ENCODE data around the gene KDM8.
A peak's percentile ranks its signal among the peaks of the same experiment; 100 is the strongest.

KDM8 gene

GRCh38 chr16:27203507-27204311 lies at the start of gene KDM8:
Gene KDM8, plus strand, starts transcription at chr16:27203526. Its CDS starts 6,598 bp downstream, at chr16:27210124.
- peak; percentile 100 for DNase-seq

GRCh38 chr16:27154705-27155521 lies 48.4 kb upstream of the KDM8 start:
- peak; percentile 85 for DNase-seq

DNA sequence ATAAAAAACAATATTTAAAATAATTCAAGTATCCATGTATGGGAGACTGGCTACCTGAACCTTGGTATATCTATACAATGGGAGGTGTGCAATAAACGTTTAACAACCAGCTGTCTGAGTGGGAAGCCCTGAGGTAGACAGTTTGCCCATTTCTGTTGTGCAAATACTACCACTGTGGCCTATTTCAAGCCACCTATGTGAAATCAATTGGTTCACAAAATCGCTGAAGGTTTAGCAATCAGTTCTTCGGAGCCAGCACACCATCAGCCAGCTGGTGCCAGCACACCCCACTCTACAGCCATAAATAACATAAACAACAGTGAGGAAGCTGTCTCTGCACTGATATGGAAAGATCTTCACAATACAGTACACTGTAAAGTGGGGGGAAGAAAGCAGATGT lies 46.7 kb upstream of the KDM8 start:
- no peak for DNase-seq

DNA sequence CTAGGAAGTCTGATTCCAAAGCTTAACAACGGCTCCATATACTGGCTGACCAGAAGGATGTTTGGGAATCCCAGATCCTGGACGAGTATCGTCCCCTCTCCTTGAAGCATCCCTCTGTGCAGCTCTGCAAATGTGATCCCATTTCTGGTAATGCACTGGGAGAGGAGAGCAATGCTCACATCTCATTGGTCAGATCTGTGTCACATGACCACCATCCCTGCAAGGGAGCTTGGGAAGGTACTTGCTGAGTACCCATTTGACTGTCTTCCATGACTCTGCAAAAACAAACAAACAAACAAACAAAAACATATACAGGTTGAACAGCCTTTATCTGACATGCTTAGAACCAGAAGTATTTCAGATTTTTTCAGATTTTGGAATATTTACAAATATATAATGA lies 41.9 kb upstream of the KDM8 start:
- no peak for DNase-seq

DNA sequence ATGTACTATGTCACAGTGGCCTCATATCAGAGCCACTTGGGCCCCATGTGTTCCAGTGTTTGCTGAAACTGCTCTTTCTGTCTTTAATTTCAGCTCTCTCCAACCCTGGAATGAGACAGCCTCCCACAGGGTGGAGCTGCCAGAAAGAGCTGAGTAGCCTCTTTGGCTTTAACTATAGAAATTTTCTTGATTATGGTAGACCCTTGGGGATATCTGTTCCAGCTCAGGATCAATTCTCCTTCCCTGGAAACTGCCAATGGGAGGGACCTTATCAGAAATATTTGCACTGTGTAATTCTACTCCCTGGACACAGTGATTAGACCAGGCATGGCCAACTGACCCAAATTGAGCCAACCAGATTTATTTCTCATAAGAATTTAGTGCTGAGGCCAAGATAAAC lies 39.0 kb upstream of the KDM8 start:
- no peak for DNase-seq

- DNase-seq, result no peak
Measured at GRCh38 chr16:27165576-27165975, 37.8 kb upstream of the KDM8 start.

DNA sequence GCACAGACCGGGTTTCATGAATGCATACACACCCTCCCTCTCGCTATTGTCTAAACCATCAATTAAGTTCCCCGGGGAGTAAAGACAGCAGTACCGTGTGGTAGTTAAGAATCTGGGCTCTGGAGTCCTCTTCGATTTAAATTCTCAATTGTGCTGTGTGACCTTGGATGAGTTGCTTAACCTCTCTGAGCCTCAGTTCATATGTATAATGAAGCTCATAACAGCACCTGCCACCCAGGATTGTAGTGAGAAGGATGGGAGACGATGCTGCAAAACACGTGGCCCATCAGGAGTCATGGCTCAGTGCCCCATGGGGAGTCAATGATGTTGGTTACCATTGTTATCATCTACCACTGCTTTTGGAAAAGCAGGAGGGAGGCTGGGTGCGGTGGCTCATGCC lies 34.5 kb upstream of the KDM8 start:
- DNase-seq, result no peak

DNA sequence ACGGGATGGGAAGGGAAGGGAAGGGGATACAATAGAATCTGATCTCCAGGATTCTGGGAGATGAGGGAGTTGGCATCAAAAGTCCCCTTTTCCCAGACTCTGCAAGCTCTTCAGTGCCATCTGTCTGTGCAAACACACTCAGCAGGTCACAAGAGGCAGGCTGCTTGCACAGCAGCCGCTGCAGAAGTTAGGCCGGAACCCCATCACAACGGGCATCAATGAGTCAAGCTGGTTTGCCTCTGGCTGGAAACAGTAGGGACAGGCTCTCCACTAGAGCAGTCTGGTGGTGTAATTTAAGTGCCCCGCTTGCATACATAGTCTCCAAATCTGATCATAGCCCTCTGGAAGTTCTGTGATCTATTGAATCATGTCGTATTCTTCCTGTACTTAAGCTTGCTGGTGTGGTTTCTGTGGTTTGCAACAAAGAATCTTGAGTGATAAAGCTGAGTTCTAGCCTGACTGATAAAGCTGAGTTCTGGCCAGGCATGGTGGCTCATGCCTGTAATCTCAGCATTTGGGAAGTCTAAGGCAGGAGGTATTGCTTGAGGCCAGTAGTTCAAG lies 33.7 kb upstream of the KDM8 start:
- peak; percentile 85 for DNase-seq

GRCh38 chr16:27171584-27171983 lies 31.7 kb upstream of the KDM8 start:
- DNase-seq, result no peak

GRCh38 chr16:27174007-27174406 lies 29.3 kb upstream of the KDM8 start:
- DNase-seq, result peak; percentile 66

GRCh38 chr16:27174798-27175197 lies 28.5 kb upstream of the KDM8 start:
- DNase-seq, result no peak

DNA sequence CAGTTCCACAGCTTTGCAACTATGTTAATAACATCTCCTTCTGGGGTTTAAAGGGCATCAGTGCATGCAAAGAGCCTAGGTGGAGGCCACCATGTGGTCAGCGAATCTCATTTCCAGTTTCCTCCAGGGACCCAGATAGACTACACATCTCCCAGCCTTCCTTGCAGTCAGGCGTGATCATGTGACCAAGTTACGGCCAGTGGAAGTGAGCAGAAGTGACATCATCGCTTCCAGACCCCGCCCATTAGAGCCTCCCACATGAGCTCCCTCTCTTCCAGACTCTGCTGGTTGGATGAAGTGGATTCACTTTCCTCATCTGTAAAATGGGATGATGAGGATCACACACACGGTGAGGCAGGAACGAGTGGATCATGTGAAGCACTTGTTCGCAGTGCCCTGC lies 27.4 kb upstream of the KDM8 start:
- DNase-seq, result peak; percentile 28

DNA sequence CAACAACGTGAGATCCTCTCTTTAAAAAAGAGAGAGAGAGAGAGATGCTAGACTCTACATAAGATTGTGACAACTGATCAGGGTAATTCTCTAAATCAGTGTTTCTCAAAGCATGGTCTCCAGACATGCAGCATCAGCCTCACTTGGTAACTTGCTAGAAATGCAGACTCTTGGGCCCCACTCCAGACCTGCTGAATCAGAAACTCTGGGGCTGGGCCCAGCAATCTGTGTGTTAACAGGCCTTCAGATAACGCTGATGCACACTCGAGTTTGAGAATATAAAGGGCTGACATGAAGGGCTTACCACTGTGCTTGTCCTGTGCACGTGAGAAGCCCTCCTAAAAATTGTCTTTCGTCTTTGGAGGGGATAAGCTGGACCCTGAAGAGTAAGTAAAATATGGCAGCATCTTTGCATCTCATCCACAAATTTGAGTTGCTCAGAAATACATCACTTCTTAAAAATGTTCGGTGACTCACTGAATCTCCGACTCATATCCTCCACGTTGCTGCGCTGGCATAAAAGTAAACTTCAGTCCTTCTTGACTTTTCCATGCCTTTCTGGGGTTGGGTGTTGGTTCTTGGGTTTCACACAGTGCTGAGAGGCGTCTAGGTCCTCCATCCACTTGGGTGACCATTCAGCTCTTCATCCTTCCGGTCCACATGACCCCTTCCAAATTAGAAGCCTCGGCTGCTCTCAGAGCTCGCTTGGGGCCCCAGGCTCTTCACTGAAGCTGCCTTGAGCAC lies 26.1 kb upstream of the KDM8 start:
- peak; percentile 68 for DNase-seq

DNA sequence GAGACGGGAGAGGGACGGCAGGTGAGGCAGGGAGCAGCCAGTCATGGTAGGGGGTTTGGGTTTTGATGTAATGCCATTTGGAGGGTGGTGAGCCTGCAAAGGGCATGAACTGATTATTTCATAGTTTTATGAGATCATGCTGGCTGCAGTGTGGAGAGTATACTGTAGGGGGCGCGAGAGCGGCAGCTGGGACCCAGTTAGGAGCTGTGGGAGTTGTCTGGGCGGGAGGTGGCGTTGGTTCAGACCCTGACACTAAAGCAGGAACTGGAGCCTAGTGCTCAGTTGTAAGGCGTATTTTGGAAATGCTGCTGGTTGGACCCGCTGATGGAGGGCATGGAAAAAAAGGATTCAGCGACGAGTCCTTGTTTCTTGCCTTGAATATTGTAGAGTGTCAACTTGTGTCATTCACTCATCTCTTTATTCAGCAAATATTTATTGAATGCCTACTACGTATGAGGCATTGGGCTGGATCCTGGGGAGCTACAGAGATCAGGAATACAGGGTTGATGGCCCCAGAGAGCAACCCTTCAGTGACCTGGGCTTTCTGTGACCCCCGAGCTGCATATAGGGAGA lies 23.7 kb upstream of the KDM8 start:
- DNase-seq, result peak; percentile 94

GRCh38 chr16:27181019-27181790 lies 22.1 kb upstream of the KDM8 start:
- no peak for DNase-seq

GRCh38 chr16:27182906-27183405 lies 20.4 kb upstream of the KDM8 start:
- no peak for DNase-seq

DNA sequence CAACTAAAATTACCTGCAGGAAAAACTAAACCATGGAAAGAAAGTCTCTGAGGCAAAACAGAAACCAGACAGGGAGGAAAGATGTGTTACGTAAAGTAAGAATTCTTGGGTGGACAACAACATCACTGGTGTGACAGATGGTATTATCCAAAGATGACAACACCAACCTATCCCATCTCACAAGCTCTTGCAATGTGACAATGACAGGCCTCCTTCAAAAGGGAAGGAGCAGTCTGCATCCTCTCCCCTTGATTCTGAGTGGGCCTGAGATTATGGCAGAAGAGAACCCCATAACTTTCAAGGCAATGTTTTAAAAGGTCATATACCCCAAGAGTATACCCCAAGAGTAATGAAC lies 17.6 kb upstream of the KDM8 start:
- no peak for DNase-seq

DNA sequence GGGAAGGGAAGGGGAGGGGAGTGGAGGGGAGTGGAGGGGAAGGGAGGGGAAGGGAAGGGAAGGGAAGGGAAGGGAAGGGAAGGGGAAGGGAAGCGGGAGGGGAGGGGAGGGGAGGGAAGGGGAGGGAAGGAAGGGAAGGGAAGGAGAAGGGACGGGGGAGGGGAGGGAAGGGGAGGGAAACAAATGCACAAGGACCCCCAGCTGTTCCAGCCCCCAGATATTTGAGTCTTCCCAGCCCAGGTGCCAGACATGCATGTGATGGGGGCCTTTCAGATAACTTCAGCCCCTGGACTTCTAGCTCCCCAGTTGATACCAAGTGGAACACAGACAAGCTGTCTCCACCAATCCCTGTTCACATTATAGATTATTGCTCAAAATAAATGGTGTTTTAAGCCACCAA lies 14.7 kb upstream of the KDM8 start:
- DNase-seq, result no peak

DNA sequence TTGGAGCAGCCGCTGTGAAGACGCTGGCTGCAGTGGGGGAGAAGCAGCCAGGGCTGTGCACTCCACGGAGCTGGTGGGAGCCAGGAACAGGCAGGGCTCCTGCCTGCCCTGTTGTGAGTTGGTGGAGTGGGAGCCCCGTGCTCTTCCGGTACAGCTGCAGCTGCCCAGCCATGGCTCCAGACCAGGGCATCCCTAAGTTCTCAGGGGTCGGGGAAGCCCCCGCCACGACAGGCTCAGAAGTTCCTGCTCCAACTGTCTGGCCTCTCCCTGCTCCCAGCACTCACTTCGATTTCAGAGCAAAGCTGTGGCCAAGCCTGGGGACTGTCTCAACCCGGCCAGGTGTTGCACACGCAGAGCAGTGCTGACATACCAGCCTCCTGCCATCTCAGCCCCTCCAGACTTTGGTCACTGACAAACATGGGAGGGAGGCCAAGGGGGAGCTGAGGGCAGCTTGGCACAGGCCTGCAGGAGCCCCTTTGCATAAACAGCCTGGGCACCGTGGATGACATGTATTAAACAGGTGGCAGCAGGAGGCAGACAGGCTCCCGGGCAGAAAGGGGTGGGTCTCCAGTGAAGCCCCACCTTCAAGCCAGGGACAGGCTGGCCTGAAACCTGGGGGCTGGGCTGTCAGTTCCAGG lies 13.9 kb upstream of the KDM8 start:
- DNase-seq, result no peak

GRCh38 chr16:27190316-27190871 lies 12.9 kb upstream of the KDM8 start:
- no peak for DNase-seq

- no peak for DNase-seq
Measured at GRCh38 chr16:27191352-27191924, 11.9 kb upstream of the KDM8 start.
